Upper lobe of left lung (tissue), 4 donors: ENCODE results near the gene SMAD1.

Experiments
- CTCF ChIP-seq, 6 experiments: fragments of 450-650 bp in 4 of 6; fragments of 200-600 bp in 2 of 6; sonication (generic) in 2 of 6; IDR thresholded peaks; one replicate each; pipeline ENCODE4 v1.5.1; 2016 to 2019; ENCODE audit warnings: antibody characterized with exemption in 6 of 6
- EP300 ChIP-seq, 4 donors: sonication (generic); formaldehyde crosslinking; IDR thresholded peaks; one replicate each; pipeline ENCODE4 v1.5.1; 2017; ENCODE audit warnings: antibody characterized with exemption in 4 of 4, control low read depth in 2 of 4
- POLR2A ChIP-seq, 4 donors: fragments of 450-650 bp; IDR thresholded peaks; one replicate each; pipeline ENCODE4 v1.5.1; 2016 to 2017; ENCODE audit warnings: antibody characterized with exemption in 4 of 4, mild to moderate bottlenecking in 2 of 4
- POLR2AphosphoS5 ChIP-seq, 2 donors: sonication (generic); formaldehyde crosslinking; IDR thresholded peaks; one replicate each; pipeline ENCODE4 v1.5.1; 2017; ENCODE audit warnings: antibody characterized with exemption in 2 of 2

- TF ChIP-seq CTCF (IDR thresholded peaks at IDR 0.05) = no peak
- no peak for TF ChIP-seq POLR2AphosphoS5 (IDR thresholded peaks at IDR 0.05)
- TF ChIP-seq EP300 (IDR thresholded peaks at IDR 0.05) = no peak
- TF ChIP-seq POLR2A (IDR thresholded peaks at IDR 0.05) = no peak
Observed at GRCh38 chr4:145440292-145441007, 41.2 kb upstream of the SMAD1 start.
